Adipose tissue (tissue), 3 donors: ENCODE measurements around the gene NTSR2. TPM values are rescaled to one million over a fixed set of nuclear protein-coding genes. Genes with fewer than 3 reads are reported as not detected.

ENCODE experiments used
- H3K27ac ChIP-seq: one replicate; pipeline ENCODE4 v1.5.1; 2013; ENCODE audit warnings: low read depth, low read length
- WGBS, 3 donors: extraction: QIAGEN DNeasy Blood & Tissue Kit; methylation state at CpG; one replicate each; pipeline ENCODE4 v1.1.7; 2013; 5-methylcytosine and 5-hydroxymethylcytosine counted together
- polyA plus RNA-seq, 3 donors: library from polyadenylated mRNA; stranded (reverse); fragments of 200-250 nt; gene quantifications; one replicate each; pipeline ENCODE4 v1.2.3, GENCODE V29; 2013
- donor health status: healthy with polysubstance abuse.
- donor health status: Bipolar disorder and iron deficiency.
- donor health status: healthy.

Gene NTSR2
- polyA plus RNA-seq, 3 donors, result 0.54 to 2.2 (median 1.3) TPM

DNA sequence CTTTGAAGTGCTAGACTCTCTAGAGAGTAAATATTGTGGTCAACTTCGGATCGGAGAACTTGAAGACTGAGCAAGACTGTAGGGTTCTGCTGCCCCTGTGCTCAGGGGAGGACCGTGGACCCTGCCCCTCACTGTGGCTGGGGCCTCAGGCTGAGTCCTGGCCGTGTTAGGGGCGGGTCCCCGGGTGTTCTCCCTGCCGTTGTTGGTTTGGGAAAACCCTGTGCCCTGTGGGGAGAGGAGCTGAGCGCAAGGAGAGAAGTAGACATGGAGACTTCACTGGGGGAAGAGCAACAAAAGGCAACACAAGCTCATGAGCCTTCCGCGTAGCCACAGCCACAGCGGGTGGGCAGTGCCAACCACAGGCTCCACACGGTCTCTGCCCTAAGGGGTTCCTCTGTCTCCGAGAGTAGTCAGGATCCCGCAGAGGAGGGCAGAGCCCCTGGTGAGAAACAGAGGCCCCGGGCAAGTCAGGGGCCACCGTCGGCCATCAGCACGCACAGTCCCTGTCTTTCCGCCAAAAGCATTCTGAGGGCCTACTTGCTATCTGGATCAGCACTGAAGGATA, 53.1 kb downstream of the NTSR2 start:
- 83 to 87% (median 86%) methylated on average over 19 of the region's 19 CpGs for WGBS, 3 donors

DNA sequence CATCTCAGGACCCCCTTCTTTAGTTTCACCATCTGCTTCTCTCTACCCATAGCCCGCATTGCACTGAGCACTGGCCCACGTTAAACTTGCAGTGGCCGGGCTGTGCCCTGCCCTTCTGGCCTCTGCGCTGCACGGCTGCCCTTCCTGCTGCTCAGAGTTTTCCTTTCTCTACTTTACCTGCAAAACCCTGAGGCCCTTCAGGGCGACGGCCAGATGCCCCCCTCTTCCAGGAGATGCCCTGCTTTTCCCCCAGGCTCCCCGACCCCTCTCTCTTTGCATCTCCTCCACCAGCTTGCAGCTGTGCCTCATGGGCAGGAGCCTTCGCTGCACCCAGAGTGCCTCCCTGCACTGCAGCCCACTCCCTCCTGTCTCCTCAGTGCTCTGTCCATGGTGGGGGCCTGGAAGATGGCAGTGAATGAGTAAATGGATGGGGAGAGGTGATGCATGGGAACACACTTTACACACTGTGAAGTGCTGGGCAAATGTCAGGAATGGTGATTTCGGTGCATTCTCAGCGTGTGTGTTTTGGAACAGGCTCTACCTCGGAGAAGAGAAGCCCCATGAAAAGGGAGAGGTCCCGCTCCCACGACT, 53.8 kb downstream of the NTSR2 start:
- 87 to 89% (median 88%) methylated on average over 14 of the region's 14 CpGs for WGBS, 3 donors

More for the DNA sequence above, 53.1 kb downstream of the NTSR2 start:
- no peak overlapping the region for H3K27ac ChIP-seq

GRCh38 chr2:11615209-11615608, 54.8 kb downstream of the NTSR2 start:
- WGBS, 3 donors, result 78 to 89% (median 86%) methylated on average over 3 of the region's 3 CpGs
- no peak overlapping the region for H3K27ac ChIP-seq

More for the DNA sequence above, 53.8 kb downstream of the NTSR2 start:
- H3K27ac ChIP-seq, result no peak overlapping the region

- no peak overlapping the region for H3K27ac ChIP-seq
- WGBS, 3 donors, result 90 to 95% (median 91%) methylated on average over 5 of the region's 5 CpGs
These were observed 56.7 kb downstream of the NTSR2 start for GRCh38 chr2:11613297-11613696.

- 87 to 92% (median 89%) methylated on average over 20 of the region's 20 CpGs for WGBS, 3 donors
These were observed 57.3 kb downstream of the NTSR2 start for GRCh38 chr2:11612553-11613215.

DNA sequence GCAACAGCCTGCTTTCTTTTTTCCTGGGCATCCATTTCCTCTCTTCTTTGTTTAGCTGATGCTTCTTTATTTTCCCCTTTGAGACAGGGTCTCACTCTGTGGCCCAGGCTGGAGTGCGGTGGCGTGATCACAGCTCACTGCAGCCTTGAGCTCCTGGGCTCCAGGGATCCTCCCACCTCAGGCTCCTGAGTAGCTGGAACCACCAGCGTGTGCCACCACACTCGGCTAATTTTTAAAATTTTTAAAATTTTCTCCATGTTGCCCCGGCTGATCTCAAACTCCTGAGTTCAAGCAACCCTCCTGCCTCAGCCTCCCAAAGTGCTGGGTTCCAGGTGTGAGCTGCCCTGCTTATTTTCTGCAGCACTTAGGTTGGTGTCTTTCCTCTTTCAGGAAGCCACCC, 58.7 kb downstream of the NTSR2 start:
- 91 to 97% (median 95%) methylated on average over 5 of the region's 5 CpGs for WGBS, 3 donors
- no peak overlapping the region for H3K27ac ChIP-seq

More at GRCh38 chr2:11612553-11613215, 57.3 kb downstream of the NTSR2 start:
- H3K27ac ChIP-seq, result no peak overlapping the region

DNA sequence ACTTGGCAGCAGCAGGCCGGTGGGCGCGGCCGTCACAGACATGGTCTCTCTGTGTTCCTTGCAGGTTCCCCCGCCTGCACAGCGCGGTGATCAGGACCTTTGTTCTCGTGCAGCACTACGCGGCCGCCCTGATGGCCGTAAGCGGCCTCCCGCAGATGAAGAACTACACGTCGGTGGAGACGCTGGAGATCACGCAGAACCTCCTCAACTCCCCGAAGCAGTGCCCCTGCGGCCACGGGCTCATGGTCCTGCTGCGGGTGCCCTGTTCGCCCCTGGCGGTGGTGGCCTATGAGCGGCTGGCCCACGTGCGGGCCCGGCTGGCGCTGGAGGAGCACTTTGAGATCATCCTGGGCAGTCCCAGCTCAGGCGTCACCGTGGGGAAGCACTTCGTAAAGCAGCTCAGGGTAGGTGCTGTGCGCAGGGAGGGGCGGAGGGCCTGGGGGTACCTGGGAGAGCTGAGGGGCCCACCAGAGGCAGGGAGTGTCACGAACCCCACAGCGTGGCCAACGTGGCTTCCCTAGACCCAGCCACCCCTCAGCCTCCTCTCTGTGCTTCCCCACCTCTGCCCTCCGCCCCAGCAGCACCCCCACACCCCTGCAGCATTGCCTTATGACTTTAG, 59.3 kb downstream of the NTSR2 start:
- 96 to 97% (median 96%) methylated on average over 36 to 38 of the region's 38 CpGs for WGBS, 3 donors

More for the DNA sequence above, 59.3 kb downstream of the NTSR2 start:
- no peak overlapping the region for H3K27ac ChIP-seq

Other genes starting within 250 kb of the NTSR2 start
- gene E2F6, start 204.0 kb downstream of the NTSR2 start, polyA plus RNA-seq, result 10 to 100 TPM in 2 of 3 donors, 1 to 10 TPM in 1; 3.6 to 12.2 (median 10.8) TPM
- gene GREB1, start 136.2 kb downstream of the NTSR2 start, polyA plus RNA-seq, result 1 to 10 TPM; 1.1 to 1.4 (median 1.3) TPM
- gene LPIN1, start 76.4 kb upstream of the NTSR2 start, polyA plus RNA-seq, result 10 to 100 TPM; 16.7 to 50.6 (median 38.1) TPM